Cardiac fibroblast (primary cell): ENCODE data around the gene ACVR2A.
A peak's percentile ranks its signal among the peaks of the same experiment; 100 is the strongest.

Experiments
- DNase-seq, 2 donors: peaks; one replicate each; pipeline versions ENCODE4 v3.0.0 to v3.0.0-alpha.2; 2010; ENCODE audit warnings: low read depth in 2 of 2
- H3K4me3 ChIP-seq, 2 donors: replicated peaks in 1 of 2; 1 replicate in 1 of 2; 2 replicates in 1 of 2; pipeline ENCODE4 v1.5.1; 2011; ENCODE audit warnings: low read depth in 2 of 2, low read length in 2 of 2, mild to moderate bottlenecking in 2 of 2, moderate library complexity in 1 of 2
- TF ChIP-seq, protein P1 (sequence below): IDR thresholded peaks from one replicate; pipeline ENCODE4 v1.5.1; 2011; ENCODE audit warnings: low read depth, mild to moderate bottlenecking, low read length, inconsistent platforms

ACVR2A gene

DNA sequence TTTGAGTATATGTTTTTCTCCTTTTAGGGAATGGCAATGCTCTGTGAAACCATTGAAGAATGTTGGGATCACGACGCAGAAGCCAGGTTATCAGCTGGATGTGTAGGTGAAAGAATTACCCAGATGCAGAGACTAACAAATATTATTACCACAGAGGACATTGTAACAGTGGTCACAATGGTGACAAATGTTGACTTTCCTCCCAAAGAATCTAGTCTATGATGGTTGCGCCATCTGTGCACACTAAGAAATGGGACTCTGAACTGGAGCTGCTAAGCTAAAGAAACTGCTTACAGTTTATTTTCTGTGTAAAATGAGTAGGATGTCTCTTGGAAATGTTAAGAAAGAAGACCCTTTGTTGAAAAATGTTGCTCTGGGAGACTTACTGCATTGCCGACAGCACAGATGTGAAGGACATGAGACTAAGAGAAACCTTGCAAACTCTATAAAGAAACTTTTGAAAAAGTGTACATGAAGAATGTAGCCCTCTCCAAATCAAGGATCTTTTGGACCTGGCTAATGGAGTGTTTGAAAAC, 82.3 kb downstream of the ACVR2A start:
- TF ChIP-seq, protein P1, sequence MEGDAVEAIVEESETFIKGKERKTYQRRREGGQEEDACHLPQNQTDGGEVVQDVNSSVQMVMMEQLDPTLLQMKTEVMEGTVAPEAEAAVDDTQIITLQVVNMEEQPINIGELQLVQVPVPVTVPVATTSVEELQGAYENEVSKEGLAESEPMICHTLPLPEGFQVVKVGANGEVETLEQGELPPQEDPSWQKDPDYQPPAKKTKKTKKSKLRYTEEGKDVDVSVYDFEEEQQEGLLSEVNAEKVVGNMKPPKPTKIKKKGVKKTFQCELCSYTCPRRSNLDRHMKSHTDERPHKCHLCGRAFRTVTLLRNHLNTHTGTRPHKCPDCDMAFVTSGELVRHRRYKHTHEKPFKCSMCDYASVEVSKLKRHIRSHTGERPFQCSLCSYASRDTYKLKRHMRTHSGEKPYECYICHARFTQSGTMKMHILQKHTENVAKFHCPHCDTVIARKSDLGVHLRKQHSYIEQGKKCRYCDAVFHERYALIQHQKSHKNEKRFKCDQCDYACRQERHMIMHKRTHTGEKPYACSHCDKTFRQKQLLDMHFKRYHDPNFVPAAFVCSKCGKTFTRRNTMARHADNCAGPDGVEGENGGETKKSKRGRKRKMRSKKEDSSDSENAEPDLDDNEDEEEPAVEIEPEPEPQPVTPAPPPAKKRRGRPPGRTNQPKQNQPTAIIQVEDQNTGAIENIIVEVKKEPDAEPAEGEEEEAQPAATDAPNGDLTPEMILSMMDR, result no peak
- no peak for DNase-seq

DNA sequence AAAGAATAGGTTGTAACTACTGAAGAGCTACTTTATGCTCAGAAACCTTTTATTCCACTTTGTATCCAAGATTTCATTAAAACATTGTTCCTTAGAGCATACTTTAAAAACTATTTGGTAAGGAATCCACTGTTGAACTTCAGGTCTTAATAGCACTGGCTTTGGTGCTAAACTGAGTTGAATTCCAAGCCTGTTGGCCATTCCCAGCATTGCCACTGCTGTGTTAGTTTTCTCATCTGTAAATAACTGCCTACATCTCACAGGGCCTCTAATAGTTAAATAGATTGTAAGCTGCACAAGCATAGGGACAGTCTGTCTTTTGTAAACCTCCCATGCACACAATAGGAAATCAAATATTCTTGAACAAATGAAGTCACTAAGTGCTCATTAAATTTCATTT, 89.1 kb downstream of the ACVR2A start:
- TF ChIP-seq, protein P1, result no peak
- no peak for DNase-seq

More for the DNA sequence above, 82.3 kb downstream of the ACVR2A start:
- H3K4me3 ChIP-seq, result no peak overlapping the region

DNA sequence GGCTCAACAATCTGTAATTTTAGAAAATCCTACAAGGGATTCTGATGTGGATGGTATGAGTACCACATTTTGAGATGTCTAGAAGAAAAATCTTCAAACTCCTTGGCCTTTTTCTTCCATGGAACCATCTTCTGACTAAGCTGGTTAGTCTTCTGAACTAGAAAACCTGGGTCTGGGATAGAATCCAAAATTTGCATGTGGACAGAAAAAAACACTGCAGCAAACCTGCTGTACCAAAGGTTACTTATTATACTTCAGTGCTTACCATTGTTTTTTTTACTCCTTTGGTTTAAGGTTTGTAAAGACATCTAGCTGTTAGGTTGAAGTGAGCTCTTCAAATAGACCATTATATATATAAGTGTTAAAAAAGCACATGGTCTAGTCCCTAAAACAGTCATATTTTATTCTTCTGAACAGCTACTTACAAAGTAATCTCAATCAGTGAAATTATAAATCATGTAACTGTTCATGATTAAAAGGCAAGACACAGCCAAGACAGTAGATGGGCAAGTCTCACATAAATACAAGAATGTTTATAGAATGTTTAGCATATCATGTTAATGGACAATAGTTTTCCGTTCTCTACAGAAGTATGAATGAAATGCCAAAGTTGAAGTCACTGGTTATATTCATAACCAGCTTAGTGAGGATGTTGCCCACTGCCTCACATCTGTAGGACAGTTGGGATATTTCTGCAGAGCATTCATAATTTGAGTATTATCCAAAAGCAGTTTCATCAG, 90.2 kb downstream of the ACVR2A start:
- DNase-seq, result no peak
- TF ChIP-seq, protein P1, result no peak
- H3K4me3 ChIP-seq, result no peak overlapping the region

More for the DNA sequence above, 89.1 kb downstream of the ACVR2A start:
- H3K4me3 ChIP-seq, result no peak overlapping the region

DNA sequence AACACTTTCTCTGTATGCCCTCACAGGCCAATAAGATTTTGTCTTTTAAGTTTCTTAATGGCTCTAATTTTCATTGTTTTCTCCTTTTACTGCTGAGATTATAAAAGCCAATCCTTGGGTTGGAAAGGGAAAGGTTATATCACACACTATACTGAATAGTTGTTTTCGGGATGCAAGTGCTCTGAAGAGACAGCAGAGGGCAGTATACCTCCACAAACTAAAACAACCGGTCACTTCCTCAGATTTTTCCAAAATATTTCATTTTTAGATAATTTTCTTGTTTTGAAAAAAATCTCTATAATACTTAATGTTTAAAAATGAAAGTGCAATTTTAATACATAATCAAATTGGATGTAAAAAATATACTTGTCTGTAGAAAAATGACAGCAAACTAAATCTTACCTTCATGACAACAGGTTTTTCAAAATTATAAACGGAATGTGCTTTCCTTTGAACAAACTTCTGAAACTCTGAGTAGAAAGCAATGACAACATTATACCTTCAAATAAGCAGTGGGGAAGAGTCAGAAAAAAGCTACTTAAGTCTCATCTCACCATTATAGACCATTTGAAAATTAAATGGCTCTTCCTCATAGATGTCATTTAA, 93.0 kb downstream of the ACVR2A start:
- DNase-seq, result peak; percentile 55 to 61
- TF ChIP-seq, protein P1, result peak; percentile 76
- H3K4me3 ChIP-seq, result no peak overlapping the region

DNA sequence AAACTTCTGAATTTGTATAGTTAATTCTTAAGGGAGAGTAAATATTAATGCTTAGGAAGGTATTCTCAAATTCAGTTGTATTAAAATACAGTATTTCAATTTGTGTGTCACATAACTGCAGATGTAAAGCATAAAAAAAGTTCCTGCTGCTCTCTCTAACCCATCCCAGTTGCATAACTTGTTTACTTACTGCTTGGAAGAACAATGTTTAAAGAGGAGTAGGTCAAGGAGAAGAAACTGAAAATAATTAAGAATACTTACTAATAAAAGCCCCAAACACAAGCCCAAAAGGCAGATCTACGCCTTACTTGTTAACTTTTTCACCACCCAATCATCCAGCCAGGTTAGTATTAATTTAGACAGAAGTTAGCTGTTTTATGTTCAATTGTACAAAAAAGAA, 94.5 kb downstream of the ACVR2A start:
- no peak overlapping the region for H3K4me3 ChIP-seq
- TF ChIP-seq, protein P1, result no peak
- no peak for DNase-seq

DNA sequence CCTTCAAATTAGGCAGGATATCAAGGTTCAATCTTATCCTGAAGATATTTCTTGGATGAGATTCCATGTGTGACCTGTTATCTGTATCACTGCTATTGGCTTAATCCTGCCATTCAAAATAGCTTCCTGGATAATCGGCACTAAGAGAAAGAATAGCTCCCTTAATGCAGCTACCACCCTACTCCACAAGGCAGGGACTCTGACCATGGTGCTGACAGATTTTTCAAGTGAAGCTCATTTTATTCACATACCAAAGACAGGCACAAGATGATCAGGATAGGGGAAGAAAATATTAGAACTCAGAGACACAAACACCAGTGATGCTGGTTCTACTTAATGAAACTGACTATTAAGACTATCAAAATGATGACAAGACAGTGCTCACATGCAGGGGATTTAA, 100.8 kb downstream of the ACVR2A start:
- DNase-seq, result peak; percentile 32 to 38

More for the DNA sequence above, 100.8 kb downstream of the ACVR2A start:
- no peak overlapping the region for H3K4me3 ChIP-seq
- TF ChIP-seq, protein P1, result no peak
